PC-3 (cell line): Measurements from ENCODE around the gene TOP3A. TPM values are rescaled to one million over a fixed set of nuclear protein-coding genes. Genes with fewer than 3 reads are reported as not detected.

Experiments
- ATAC-seq: fragments of 200-7000 bp; cut with Tn5 transposase; 2 replicates; pipeline ENCODE4 v1.9.1; 2020; ENCODE audit warnings: mild to moderate bottlenecking, moderate library complexity
- BruUV-seq: library from RNA; stranded (reverse); fragments of 400-500 nt; replicated peaks from 2 replicates; lab custom pipeline; 2021; lab: Mats Ljungman, UMichigan
- CTCF ChIA-PET: fragments of 300-600 bp; sonication (Branson Sonifier 250); formaldehyde crosslinking; loops from one replicate; lab custom pipeline; 2022; ENCODE audit warnings: antibody characterized with exemption; lab: Charles Lee
- POLR2A ChIA-PET: fragments of 300-600 bp; sonication (Branson Sonifier 250); formaldehyde crosslinking; loops from one replicate; lab custom pipeline; 2022; ENCODE audit warnings: antibody characterized with exemption; ENCODE audit not compliant: unreplicated experiment; lab: Charles Lee
- DNase-seq: peaks from one replicate; pipeline ENCODE4 v3.0.0-alpha.2; 2015
- H2AFZ ChIP-seq: fragments of 300-600 bp; sonication (generic); 2 replicates; pipeline ENCODE4 v1.6.0; 2016; ENCODE audit warnings: antibody characterized with exemption, low read length
- H3F3A ChIP-seq: fragments of 300-600 bp; sonication (generic); one replicate; pipeline ENCODE4 v1.6.0; 2017; ENCODE audit warnings: antibody characterized with exemption, low read length, control low read depth, mild to moderate bottlenecking; ENCODE audit not compliant: unreplicated experiment
- H3K27ac ChIP-seq: fragments of 300-600 bp; sonication (generic); 2 replicates; pipeline ENCODE4 v1.5.1; 2016; ENCODE audit warnings: mild to moderate bottlenecking, low read length
- H3K27me3 ChIP-seq: fragments of 300-600 bp; sonication (generic); 2 replicates; pipeline ENCODE4 v1.6.1; 2016; ENCODE audit warnings: low read length, mixed read lengths
- H3K36me3 ChIP-seq: fragments of 300-600 bp; sonication (generic); 2 replicates; pipeline ENCODE4 v1.6.1; 2016; ENCODE audit warnings: low read depth, mixed run types, low read length, mixed read lengths
- H3K4me1 ChIP-seq: fragments of 300-600 bp; sonication (generic); 2 replicates; pipeline ENCODE4 v1.5.1; 2016; ENCODE audit warnings: low read length; ENCODE audit not compliant: insufficient read depth
- H3K4me2 ChIP-seq: fragments of 300-600 bp; sonication (generic); 2 replicates; pipeline ENCODE4 v1.6.0; 2016; ENCODE audit warnings: low read length
- H3K4me3 ChIP-seq: fragments of 300-600 bp; sonication (generic); 2 replicates; pipeline ENCODE4 v1.5.1; 2016; ENCODE audit warnings: mild to moderate bottlenecking, low read length, mixed read lengths
- H3K79me2 ChIP-seq: fragments of 300-600 bp; sonication (generic); 2 replicates; pipeline ENCODE4 v1.6.1; 2017; ENCODE audit warnings: low read length, mixed read lengths
- H3K9ac ChIP-seq: fragments of 300-600 bp; sonication (generic); 2 replicates; pipeline ENCODE4 v1.6.0; 2016; ENCODE audit warnings: mild to moderate bottlenecking, low read length
- H3K9me2 ChIP-seq: fragments of 300-600 bp; sonication (generic); replicated peaks from 2 replicates; pipeline ENCODE4 v1.6.1; 2016; ENCODE audit warnings: mixed run types, low read length, mixed read lengths
- H3K9me3 ChIP-seq: fragments of 300-600 bp; sonication (generic); 2 replicates; pipeline ENCODE4 v1.6.1; 2016; ENCODE audit warnings: low read length, mixed read lengths
- H4K20me1 ChIP-seq: fragments of 300-600 bp; sonication (generic); 2 replicates; pipeline ENCODE4 v1.6.1; 2016; ENCODE audit warnings: low read length, mixed read lengths
- CTCF ChIP-seq: fragments of 300-600 bp; sonication (generic); conservative IDR thresholded peaks from 2 replicates; pipeline ENCODE4 v1.5.1; 2017; ENCODE audit warnings: antibody characterized with exemption, low read depth, mild to moderate bottlenecking, low read length
- EZH2 ChIP-seq: fragments of 300-600 bp; sonication (generic); IDR thresholded peaks from one replicate; pipeline ENCODE4 v1.6.1; 2017; ENCODE audit warnings: antibody characterized with exemption, mild to moderate bottlenecking, low read length; ENCODE audit not compliant: unreplicated experiment
- EZH2phosphoT487 ChIP-seq: fragments of 300-600 bp; sonication (generic); IDR thresholded peaks from 2 replicates; pipeline ENCODE4 v1.6.1; 2018; ENCODE audit warnings: mild to moderate bottlenecking, antibody characterized with exemption, low read length, borderline replicate concordance
- intact Hi-C: fragments of 100-400 bp; cut with micrococcal nuclease; formaldehyde crosslinking; loops from 2 replicates; pipeline ENCODE4 v1.9.0; 2023
- total RNA-seq: library from RNA; depleted of rRNA; stranded (reverse); fragments of >200 nt; gene quantifications from 2 replicates; pipeline ENCODE4 v1.2.3, GENCODE V29; 2014

The TOP3A gene
- total RNA-seq, 1 experiment from 2014 or later, result 46.8 TPM

DNA sequence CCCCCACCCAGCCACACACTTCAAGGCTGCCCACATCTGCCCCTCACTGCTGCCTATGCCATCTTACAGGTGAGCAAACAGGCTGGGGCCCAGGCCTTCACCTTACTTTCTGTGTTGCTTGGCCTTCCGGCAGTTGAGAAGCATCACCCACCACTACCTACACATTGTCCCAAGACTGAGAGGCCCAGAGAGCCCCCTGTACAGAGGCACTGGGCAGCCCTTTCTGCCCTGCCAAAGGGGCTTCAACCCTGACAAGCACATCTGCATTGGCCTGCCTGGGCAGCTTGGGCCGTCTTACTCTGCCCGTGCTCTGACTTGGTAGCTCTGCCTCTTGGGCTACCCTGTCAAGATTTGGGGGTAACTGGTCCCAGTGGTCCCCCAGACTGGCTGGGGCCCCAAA, 53.1 kb downstream of the TOP3A start:
- Histone ChIP-seq H3K4me2 (peak overlapping the region; percentile 92), H3K79me2 (peaks cover 37% of the 10 kb centered on the region), H2AFZ (no peak overlapping the region), H3F3A (no peaks in the 10 kb centered on the region), H3K9ac (peak overlapping the region; percentile 71; the same call in 1 of the 2 replicates), H3K4me1 (peaks cover 32% of the 10 kb centered on the region), H4K20me1 (peaks cover 3% of the 10 kb centered on the region; the same call in 1 of the 2 replicates), H3K36me3 (peaks cover 2% of the 10 kb centered on the region; the same call in 1 of the 2 replicates), H3K27ac (no peak overlapping the region), H3K9me2 (no peaks in the 10 kb centered on the region), H3K27me3 (no peaks in the 10 kb centered on the region), H3K9me3 (no peaks in the 10 kb centered on the region), H3K4me3 (peak overlapping the region; percentile 82)
- ATAC-seq (no peak), DNase-seq (no peak)
- TF ChIP-seq CTCF, result no peak
- no peak for TF ChIP-seq EZH2
- TF ChIP-seq EZH2phosphoT487, result no peak
- intact Hi-C loops, result no loop called here
- no TSS peak for BruUV-seq
- ChIA-PET CTCF (no interaction called here), POLR2A (interaction anchor here (0.6 kb wide), 1 partner anchor 52 kb away, joined by 4 read pairs; no protein-coding TSS in a partner anchor)

DNA sequence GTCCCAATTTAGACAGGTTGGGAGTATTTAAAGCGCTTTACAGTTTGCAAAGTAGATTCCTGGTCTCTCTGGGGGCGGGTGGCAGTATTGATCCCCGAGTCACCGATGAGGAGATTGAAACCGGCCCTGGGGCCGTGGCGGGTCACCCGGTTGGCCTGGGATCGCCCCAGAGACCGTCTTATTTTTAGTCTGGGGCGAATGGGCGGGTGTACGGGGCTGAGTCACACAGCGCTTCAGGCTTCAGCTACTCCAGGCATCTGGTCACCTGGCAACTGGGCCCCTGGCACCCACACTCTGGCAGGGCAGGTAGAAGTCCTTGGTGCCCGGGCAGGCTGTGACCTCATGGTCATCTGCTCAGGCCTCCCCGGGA, 53.7 kb downstream of the TOP3A start:
- CTCF ChIA-PET, result no interaction called here

More for the DNA sequence above, 53.7 kb downstream of the TOP3A start:
- ATAC-seq (peak; percentile 30), DNase-seq (peak; percentile 79)
- Histone ChIP-seq H3K4me2 (peak overlapping the region; percentile 92), H2AFZ (peak overlapping the region; percentile 88), H4K20me1 (peaks cover 4% of the 10 kb centered on the region; the same call in 1 of the 2 replicates), H3K36me3 (peaks cover 7% of the 10 kb centered on the region; the same call in 1 of the 2 replicates), H3K9ac (peak overlapping the region; percentile 71), H3K9me3 (no peaks in the 10 kb centered on the region), H3F3A (no peaks in the 10 kb centered on the region), H3K27me3 (no peaks in the 10 kb centered on the region), H3K27ac (peak overlapping the region; percentile 49), H3K79me2 (peaks cover 43% of the 10 kb centered on the region), H3K4me1 (peaks cover 35% of the 10 kb centered on the region), H3K9me2 (no peaks in the 10 kb centered on the region), H3K4me3 (peak overlapping the region; percentile 82)
- POLR2A ChIA-PET, result interaction anchor here (0.6 kb wide), 1 partner anchor 52 kb away, joined by 4 read pairs; no protein-coding TSS in a partner anchor
- BruUV-seq, result no TSS peak
- TF ChIP-seq EZH2 (no peak), EZH2phosphoT487 (no peak), CTCF (no peak)
- intact Hi-C loops, result no loop called here
